Measurements from ENCODE around the gene MXRA7.

The MXRA7 gene

GRCh38 chr17:76720941-76721340, 10.2 kb upstream of the MXRA7 start:
- H3K4me3 ChIP-seq (ENCODE audit: low read depth, low read length): no peak overlapping the region
- no peak for DNase-seq (ENCODE audit: low read depth)
- no peak for TF ChIP-seq CTCF (IDR thresholded peaks at IDR 0.05; ENCODE audit: low read depth, low read length, missing control alignments)

- TF ChIP-seq CTCF (IDR thresholded peaks at IDR 0.05; ENCODE audit: low read depth, low read length, missing control alignments): no peak
- no peak for DNase-seq (ENCODE audit: low read depth)
- H3K4me3 ChIP-seq (ENCODE audit: low read depth, low read length): no peak overlapping the region
These were observed 9.4 kb upstream of the MXRA7 start for GRCh38 chr17:76720211-76720610.

GRCh38 chr17:76718516-76718915, 7.8 kb upstream of the MXRA7 start:
- TF ChIP-seq CTCF (IDR thresholded peaks at IDR 0.05; ENCODE audit: low read depth, low read length, missing control alignments): no peak
- no peak overlapping the region for H3K4me3 ChIP-seq (ENCODE audit: low read depth, low read length)
- DNase-seq (ENCODE audit: low read depth): no peak

- no peak for DNase-seq (ENCODE audit: low read depth)
- TF ChIP-seq CTCF (IDR thresholded peaks at IDR 0.05; ENCODE audit: low read depth, low read length, missing control alignments): no peak
- H3K4me3 ChIP-seq (ENCODE audit: low read depth, low read length): no peak overlapping the region
These were observed 6.1 kb upstream of the MXRA7 start for GRCh38 chr17:76716839-76717215.

- DNase-seq (ENCODE audit: low read depth): no peak
- TF ChIP-seq CTCF (IDR thresholded peaks at IDR 0.05; ENCODE audit: low read depth, low read length, missing control alignments): no peak
- H3K4me3 ChIP-seq (ENCODE audit: low read depth, low read length): no peak overlapping the region
These were observed 5.5 kb upstream of the MXRA7 start for GRCh38 chr17:76716146-76716838.

GRCh38 chr17:76715496-76715830, 4.7 kb upstream of the MXRA7 start:
- TF ChIP-seq CTCF (IDR thresholded peaks at IDR 0.05; ENCODE audit: low read depth, low read length, missing control alignments): no peak
- DNase-seq (ENCODE audit: low read depth): no peak
- H3K4me3 ChIP-seq (ENCODE audit: low read depth, low read length): no peak overlapping the region

GRCh38 chr17:76714822-76715495, 4.2 kb upstream of the MXRA7 start:
- H3K4me3 ChIP-seq (ENCODE audit: low read depth, low read length): no peak overlapping the region
- no peak for DNase-seq (ENCODE audit: low read depth)
- peak; percentile 67 for TF ChIP-seq CTCF (IDR thresholded peaks at IDR 0.05; ENCODE audit: low read depth, low read length, missing control alignments)

Data from GM12864 (cell line).